WTC11 (cell line): Measurements from ENCODE around the gene NNT.

Experiments used
- ETV6 ChIP-seq: sonication (generic); formaldehyde crosslinking; IDR thresholded peaks from 2 replicates; pipeline ENCODE4 v1.8.1; 2022; ENCODE audit warnings: mild to moderate bottlenecking, missing genetic modification reagents
- FOXP1 ChIP-seq: sonication (generic); formaldehyde crosslinking; IDR thresholded peaks from 2 replicates; pipeline ENCODE4 v1.8.0; 2022; ENCODE audit warnings: missing genetic modification reagents, mild to moderate bottlenecking, moderate library complexity, borderline replicate concordance
- ZNF671 ChIP-seq: fragments of 250-450 bp; sonication (Bioruptor Pico); IDR thresholded peaks from 2 replicates; pipeline ENCODE4 v1.8.0; 2021; ENCODE audit warnings: mild to moderate bottlenecking

DNA sequence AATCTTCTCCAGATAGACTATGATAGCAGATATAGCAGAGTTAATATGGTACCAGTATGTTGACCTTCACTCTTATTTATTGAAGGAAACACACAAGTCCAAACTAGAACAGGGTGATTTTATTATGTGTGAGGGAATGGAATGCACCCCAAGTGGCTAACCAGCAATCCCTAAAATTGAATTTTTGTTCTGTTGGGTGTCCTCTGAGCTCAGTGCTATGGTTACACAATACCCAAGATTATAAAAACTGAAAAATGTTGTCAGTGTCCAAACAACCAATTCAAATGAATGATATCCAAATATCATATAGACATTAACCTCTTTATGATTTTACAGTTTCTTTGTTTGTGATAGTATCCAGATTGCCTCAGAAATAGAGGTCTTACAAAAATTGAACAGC, 60.9 kb downstream of the NNT start:
- TF ChIP-seq ETV6 (CRISPR knock-in tag), result no peak
- no peak for TF ChIP-seq ZNF671 (CRISPR knock-in tag)
- TF ChIP-seq FOXP1 (CRISPR knock-in tag), result no peak
